ENCODE measurements around the gene CHAF1A. TPM values are rescaled to one million over a fixed set of nuclear protein-coding genes. Genes with fewer than 3 reads are reported as not detected.

CHAF1A gene
- total and polyA plus RNA-seq, 10 donors, result 3.8 to 17.9 (median 10.0) TPM

DNA sequence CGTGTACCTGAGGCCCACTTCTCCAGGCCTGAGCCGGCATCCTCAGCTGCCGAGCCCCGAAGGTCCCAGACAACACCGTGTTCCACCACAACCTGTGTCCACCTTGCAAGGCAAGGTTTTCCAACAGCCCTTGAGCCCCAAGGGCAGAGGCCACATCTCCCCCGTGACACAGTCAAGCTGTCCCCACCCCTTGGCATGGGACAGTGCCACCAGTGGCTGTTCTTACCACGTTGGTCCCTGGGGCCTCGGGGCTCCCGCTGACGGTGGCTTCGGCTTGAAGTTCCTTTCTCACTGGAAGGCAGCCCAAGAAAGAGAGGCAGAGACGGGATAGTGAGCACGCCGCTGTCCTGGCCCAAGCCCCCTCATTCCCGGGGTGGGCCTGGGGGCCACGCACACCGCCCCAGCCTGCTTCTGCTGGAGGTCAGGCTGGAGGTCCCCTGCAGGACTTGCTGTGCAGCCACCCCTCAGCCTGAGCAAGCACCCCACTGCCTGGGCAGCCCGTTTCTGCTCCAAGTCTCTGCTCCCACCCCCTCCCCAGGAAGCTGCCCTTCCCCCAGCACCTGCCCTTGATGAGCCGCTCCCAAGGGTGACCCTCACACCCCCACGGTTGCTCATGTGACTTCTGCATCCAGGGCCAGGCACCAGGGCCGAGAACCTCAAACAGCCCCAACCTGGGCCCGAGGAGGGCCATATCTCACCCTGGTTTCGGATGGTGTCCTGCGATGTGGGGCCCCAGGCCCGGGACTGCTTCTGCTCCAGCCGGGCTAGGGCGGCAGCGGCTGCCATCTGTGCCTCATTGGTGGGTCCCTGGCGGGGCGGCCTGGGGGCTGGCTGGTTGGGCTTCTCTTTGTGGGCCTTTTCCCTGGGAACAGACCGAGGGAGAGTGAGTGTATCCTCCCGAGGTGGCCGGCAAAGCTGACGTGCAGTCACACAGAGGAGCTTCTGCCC lies 51.1 kb downstream of the CHAF1A start:
- intact Hi-C loops (cut with DNase I; ENCODE audit: low total_unique reads), result no loop called here
- no peak for DNase-seq
- peaks cover 5 to 70% (median 56%) of the 10 kb centered on the region in 6 donors for H3K36me3 ChIP-seq
- TF ChIP-seq POLR2AphosphoS5 (IDR thresholded peaks at IDR 0.05) (peak; percentile 8 to 56 (median 15)), POLR2A (IDR thresholded peaks at IDR 0.05) (no peak)
- TF ChIP-seq, protein P1, sequence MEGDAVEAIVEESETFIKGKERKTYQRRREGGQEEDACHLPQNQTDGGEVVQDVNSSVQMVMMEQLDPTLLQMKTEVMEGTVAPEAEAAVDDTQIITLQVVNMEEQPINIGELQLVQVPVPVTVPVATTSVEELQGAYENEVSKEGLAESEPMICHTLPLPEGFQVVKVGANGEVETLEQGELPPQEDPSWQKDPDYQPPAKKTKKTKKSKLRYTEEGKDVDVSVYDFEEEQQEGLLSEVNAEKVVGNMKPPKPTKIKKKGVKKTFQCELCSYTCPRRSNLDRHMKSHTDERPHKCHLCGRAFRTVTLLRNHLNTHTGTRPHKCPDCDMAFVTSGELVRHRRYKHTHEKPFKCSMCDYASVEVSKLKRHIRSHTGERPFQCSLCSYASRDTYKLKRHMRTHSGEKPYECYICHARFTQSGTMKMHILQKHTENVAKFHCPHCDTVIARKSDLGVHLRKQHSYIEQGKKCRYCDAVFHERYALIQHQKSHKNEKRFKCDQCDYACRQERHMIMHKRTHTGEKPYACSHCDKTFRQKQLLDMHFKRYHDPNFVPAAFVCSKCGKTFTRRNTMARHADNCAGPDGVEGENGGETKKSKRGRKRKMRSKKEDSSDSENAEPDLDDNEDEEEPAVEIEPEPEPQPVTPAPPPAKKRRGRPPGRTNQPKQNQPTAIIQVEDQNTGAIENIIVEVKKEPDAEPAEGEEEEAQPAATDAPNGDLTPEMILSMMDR (IDR thresholded peaks at IDR 0.05 in 8 of 11, conservative IDR thresholded peaks at IDR 0.05 in 3 of 11), result no peak
- H3K4me3 ChIP-seq, result no peak overlapping the region
- H3K27me3 ChIP-seq (replicated peaks in 1 of 7), result no peaks in the 10 kb centered on the region
- no peak overlapping the region for H3K27ac ChIP-seq
- peaks cover 0 to 38% (median 29%) of the 10 kb centered on the region in 6 donors for H3K4me1 ChIP-seq
- H3K9me3 ChIP-seq, result no peaks in the 10 kb centered on the region
- WGBS, 5 donors, result 80 to 94% (median 81%) methylated on average over 21 to 34 of the region's 34 CpGs

DNA sequence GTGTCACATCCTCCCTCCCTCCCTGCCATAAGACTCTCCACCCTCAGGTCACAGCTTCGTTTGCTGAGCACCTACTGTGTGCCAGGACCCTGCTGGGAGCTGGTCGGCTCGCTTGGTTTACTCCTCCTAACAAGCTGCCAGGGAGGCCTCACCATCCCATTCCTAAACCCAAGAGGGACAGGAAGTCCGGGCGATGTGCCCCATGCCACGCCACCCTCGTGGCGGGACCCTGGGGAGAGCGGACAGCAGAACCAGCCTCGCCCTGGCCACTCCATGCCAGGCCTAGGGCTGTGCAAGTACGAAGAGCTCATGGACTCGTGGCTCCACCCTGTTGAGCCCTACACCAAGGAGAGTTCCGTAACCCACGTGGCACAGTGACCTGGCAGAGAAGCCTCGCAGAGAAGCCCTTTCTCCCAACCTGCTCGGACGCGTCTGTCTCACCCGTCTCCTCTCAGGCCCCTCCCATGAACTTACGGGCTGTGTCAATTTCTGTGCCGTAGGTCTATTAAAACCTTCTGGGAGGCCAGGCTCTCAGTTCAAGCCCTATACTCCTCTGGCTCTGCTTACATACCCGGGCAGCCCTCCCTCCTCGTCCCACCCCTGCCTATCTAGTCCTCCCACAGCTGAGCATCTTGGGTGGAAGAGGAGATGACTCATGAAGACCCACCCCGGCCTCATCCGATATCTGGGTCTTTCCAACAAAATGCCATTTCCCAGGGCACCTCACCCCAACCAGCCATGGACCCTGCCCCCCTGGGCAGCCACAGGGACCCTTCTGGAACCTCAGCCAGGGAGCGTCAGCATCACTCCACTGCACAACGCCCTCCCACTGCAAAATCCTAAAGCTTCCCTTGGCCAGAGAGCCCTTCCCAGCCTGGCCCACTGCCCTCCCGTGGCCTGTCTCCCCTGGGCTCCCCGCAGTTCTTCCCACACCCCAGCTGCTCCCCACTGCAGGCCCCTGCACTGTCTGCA lies 52.6 kb downstream of the CHAF1A start:
- intact Hi-C loops (cut with DNase I; ENCODE audit: low total_unique reads), result no loop called here
- no peaks in the 10 kb centered on the region for H3K27me3 ChIP-seq (replicated peaks in 1 of 7)
- H3K36me3 ChIP-seq, result peaks cover 3 to 55% (median 41%) of the 10 kb centered on the region in 6 donors
- peak overlapping the region in 5 of 8 donors; percentile 1 to 94 (median 89) for H3K27ac ChIP-seq
- WGBS, 5 donors, result 73 to 86% (median 80%) methylated on average over 21 to 29 of the region's 29 CpGs
- peaks cover 0 to 38% (median 29%) of the 10 kb centered on the region in 6 donors for H3K4me1 ChIP-seq
- no peaks in the 10 kb centered on the region for H3K9me3 ChIP-seq
- TF ChIP-seq POLR2AphosphoS5 (IDR thresholded peaks at IDR 0.05) (peak in 2 of 3 donors; percentile 5 to 41), POLR2A (IDR thresholded peaks at IDR 0.05) (no peak)
- TF ChIP-seq, protein P1 (IDR thresholded peaks at IDR 0.05 in 8 of 11, conservative IDR thresholded peaks at IDR 0.05 in 3 of 11), result no peak
- no peak for DNase-seq
- H3K4me3 ChIP-seq, result peak overlapping the region in 1 of 8 donors; percentile 82

DNA sequence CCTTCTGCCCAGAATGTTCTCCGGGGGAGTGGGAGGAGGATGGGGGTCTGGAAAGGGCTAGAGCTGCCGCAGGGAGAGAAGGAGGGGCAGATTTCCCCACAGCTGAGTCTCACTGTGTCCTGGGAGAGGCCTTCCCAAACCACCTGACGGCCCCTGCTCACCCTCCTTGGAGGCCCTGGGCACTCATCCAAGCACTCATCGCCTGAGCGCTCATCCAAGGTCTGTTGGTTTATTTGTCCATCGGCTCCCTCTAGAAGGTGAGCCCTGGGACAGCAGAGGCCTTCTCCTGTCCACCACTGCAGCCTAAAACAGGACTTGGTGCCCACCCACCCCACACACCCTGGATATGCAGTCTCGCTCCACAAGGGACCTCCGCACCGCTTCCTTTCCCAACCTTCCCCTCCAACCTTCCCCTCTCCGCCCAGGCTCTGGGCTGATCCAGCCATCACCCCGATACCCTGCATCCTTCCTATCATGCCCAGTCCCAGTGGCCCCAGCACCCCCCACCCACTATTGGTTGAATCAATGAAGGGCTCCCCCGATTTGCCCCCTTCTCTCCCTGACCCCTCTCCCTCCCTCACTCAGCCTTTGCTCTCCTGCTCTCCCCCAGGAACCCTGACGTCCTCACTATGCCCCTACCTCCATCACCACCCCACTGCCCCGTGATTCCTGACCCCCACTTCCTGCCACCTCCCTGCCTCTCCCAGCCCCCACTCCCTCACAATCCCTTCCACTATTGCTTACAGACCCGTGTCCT lies 53.5 kb downstream of the CHAF1A start:
- H3K27me3 ChIP-seq (replicated peaks in 1 of 7), result no peaks in the 10 kb centered on the region
- no peak for DNase-seq
- peak overlapping the region in 6 of 8 donors; percentile 51 to 94 (median 90) for H3K27ac ChIP-seq
- 49 to 61% (median 51%) methylated on average over 15 of the region's 15 CpGs for WGBS, 5 donors
- no peak for TF ChIP-seq POLR2AphosphoS5 (IDR thresholded peaks at IDR 0.05)
- no peak for TF ChIP-seq POLR2A (IDR thresholded peaks at IDR 0.05)
- TF ChIP-seq, protein P1 (IDR thresholded peaks at IDR 0.05 in 8 of 11, conservative IDR thresholded peaks at IDR 0.05 in 3 of 11), result no peak
- H3K4me1 ChIP-seq, result peaks cover 0 to 38% (median 29%) of the 10 kb centered on the region in 6 donors
- H3K9me3 ChIP-seq, result no peaks in the 10 kb centered on the region
- H3K4me3 ChIP-seq, result peak overlapping the region in 4 of 8 donors; percentile 69 to 82 (median 76)
- intact Hi-C loops (cut with DNase I; ENCODE audit: low total_unique reads), result no loop called here
- H3K36me3 ChIP-seq, result peaks cover 3 to 46% (median 35%) of the 10 kb centered on the region in 6 donors
